ENCODE results near the gene MRM2.

MRM2 gene

GRCh38 chr7:2261611-2262010 lies 19.6 kb upstream of the MRM2 start:
- H3K27me3 ChIP-seq (ENCODE audit: control insufficient read depth, insufficient read depth, low read length) = no peaks in the 10 kb centered on the region
- H3K9ac ChIP-seq (ENCODE audit: low read depth, low read length) = no peak overlapping the region
- H3K4me3 ChIP-seq (ENCODE audit: low read depth, low read length) = no peak overlapping the region
- H3K4me1 ChIP-seq (ENCODE audit: control insufficient read depth, insufficient read depth, low read length) = no peaks in the 10 kb centered on the region
- peaks cover 28% of the 10 kb centered on the region for H3K36me3 ChIP-seq (ENCODE audit: control insufficient read depth, insufficient read depth, low read length)
- H3K9me3 ChIP-seq (ENCODE audit: control insufficient read depth, insufficient read depth, low read length) = no peaks in the 10 kb centered on the region

DNA sequence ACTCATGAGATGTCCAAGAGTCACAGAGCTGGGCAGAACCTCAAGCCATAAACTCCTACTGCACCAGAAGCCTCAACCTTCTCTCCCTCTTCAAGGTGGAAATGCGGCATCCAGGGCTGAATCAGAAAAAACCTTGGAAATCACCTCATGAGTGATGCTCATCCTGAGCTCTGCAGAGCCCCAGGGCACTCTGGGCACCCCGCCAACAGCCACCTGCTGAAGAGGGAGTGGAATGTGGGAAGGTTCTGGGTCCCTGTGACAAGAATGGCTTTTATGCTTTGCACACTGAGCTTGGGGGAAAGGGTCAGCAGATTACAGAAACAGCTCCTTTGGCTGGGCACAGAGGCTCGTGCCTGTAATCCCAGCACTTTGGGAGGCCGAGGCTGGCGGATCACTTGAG lies 18.8 kb upstream of the MRM2 start:
- Histone ChIP-seq H3K9ac (ENCODE audit: low read depth, low read length) (no peak overlapping the region), H3K27me3 (ENCODE audit: control insufficient read depth, insufficient read depth, low read length) (no peaks in the 10 kb centered on the region), H3K4me1 (ENCODE audit: control insufficient read depth, insufficient read depth, low read length) (no peaks in the 10 kb centered on the region), H3K9me3 (ENCODE audit: control insufficient read depth, insufficient read depth, low read length) (no peaks in the 10 kb centered on the region), H3K36me3 (ENCODE audit: control insufficient read depth, insufficient read depth, low read length) (peaks cover 35% of the 10 kb centered on the region), H3K4me3 (ENCODE audit: low read depth, low read length) (no peak overlapping the region)

- Histone ChIP-seq H3K9ac (ENCODE audit: low read depth, low read length) (no peak overlapping the region), H3K27me3 (ENCODE audit: control insufficient read depth, insufficient read depth, low read length) (no peaks in the 10 kb centered on the region), H3K36me3 (ENCODE audit: control insufficient read depth, insufficient read depth, low read length) (peaks cover 42% of the 10 kb centered on the region), H3K9me3 (ENCODE audit: control insufficient read depth, insufficient read depth, low read length) (no peaks in the 10 kb centered on the region), H3K4me1 (ENCODE audit: control insufficient read depth, insufficient read depth, low read length) (no peaks in the 10 kb centered on the region), H3K4me3 (ENCODE audit: low read depth, low read length) (no peak overlapping the region)
These were observed 17.5 kb upstream of the MRM2 start for GRCh38 chr7:2259480-2259879.

DNA sequence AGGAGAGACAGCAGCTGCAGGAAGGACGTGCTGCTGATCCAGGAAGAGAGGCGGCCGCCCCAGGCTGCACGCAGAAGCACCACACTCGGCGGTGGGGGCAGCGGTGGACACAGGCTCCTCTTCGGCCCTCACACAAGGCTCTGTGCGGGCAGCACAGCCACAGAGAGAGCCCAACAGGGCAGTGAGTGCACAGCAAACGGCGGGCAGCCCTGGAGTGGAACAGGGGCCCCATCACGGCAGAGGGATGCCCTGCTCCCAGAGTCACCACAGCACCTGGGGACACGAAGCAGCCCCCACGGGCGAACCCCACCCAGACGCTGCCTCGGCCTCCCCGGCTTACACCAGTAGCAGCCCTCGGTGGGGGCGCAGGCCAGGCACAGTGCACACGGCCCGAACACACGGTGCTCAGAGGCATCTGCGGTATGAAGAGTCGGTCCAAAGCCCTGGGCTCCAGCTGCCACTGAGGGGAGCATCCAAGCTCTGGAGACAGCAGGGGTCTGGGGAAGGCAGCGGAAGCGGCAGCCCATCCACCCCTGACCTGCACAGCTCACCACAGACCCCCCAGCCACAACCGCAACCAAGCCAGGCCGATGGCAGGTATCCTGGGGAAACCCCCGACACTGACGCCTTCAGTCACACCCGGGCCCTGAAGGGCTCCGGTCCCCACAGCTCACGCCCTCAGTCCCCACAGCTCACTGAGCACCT lies 16.8 kb upstream of the MRM2 start:
- Histone ChIP-seq H3K4me3 (ENCODE audit: low read depth, low read length) (no peak overlapping the region), H3K9ac (ENCODE audit: low read depth, low read length) (no peak overlapping the region), H3K9me3 (ENCODE audit: control insufficient read depth, insufficient read depth, low read length) (no peaks in the 10 kb centered on the region), H3K4me1 (ENCODE audit: control insufficient read depth, insufficient read depth, low read length) (no peaks in the 10 kb centered on the region), H3K27me3 (ENCODE audit: control insufficient read depth, insufficient read depth, low read length) (no peaks in the 10 kb centered on the region), H3K36me3 (ENCODE audit: control insufficient read depth, insufficient read depth, low read length) (peaks cover 39% of the 10 kb centered on the region)

- Histone ChIP-seq H3K4me3 (ENCODE audit: low read depth, low read length) (no peak overlapping the region), H3K27me3 (ENCODE audit: control insufficient read depth, insufficient read depth, low read length) (no peaks in the 10 kb centered on the region), H3K9me3 (ENCODE audit: control insufficient read depth, insufficient read depth, low read length) (no peaks in the 10 kb centered on the region), H3K36me3 (ENCODE audit: control insufficient read depth, insufficient read depth, low read length) (peaks cover 41% of the 10 kb centered on the region), H3K9ac (ENCODE audit: low read depth, low read length) (no peak overlapping the region), H3K4me1 (ENCODE audit: control insufficient read depth, insufficient read depth, low read length) (no peaks in the 10 kb centered on the region)
These were observed 15.6 kb upstream of the MRM2 start for GRCh38 chr7:2257651-2258050.

- H3K9ac ChIP-seq (ENCODE audit: low read depth, low read length) = no peak overlapping the region
- H3K9me3 ChIP-seq (ENCODE audit: control insufficient read depth, insufficient read depth, low read length) = no peaks in the 10 kb centered on the region
- H3K4me1 ChIP-seq (ENCODE audit: control insufficient read depth, insufficient read depth, low read length) = no peaks in the 10 kb centered on the region
- peaks cover 38% of the 10 kb centered on the region for H3K36me3 ChIP-seq (ENCODE audit: control insufficient read depth, insufficient read depth, low read length)
- H3K27me3 ChIP-seq (ENCODE audit: control insufficient read depth, insufficient read depth, low read length) = no peaks in the 10 kb centered on the region
- H3K4me3 ChIP-seq (ENCODE audit: low read depth, low read length) = no peak overlapping the region
These were observed 15.1 kb upstream of the MRM2 start for GRCh38 chr7:2257046-2257551.

GRCh38 chr7:2256306-2257045 lies 14.5 kb upstream of the MRM2 start:
- H3K4me1 ChIP-seq (ENCODE audit: control insufficient read depth, insufficient read depth, low read length) = no peaks in the 10 kb centered on the region
- peaks cover 39% of the 10 kb centered on the region for H3K36me3 ChIP-seq (ENCODE audit: control insufficient read depth, insufficient read depth, low read length)
- H3K4me3 ChIP-seq (ENCODE audit: low read depth, low read length) = no peak overlapping the region
- no peaks in the 10 kb centered on the region for H3K9me3 ChIP-seq (ENCODE audit: control insufficient read depth, insufficient read depth, low read length)
- no peak overlapping the region for H3K9ac ChIP-seq (ENCODE audit: low read depth, low read length)
- H3K27me3 ChIP-seq (ENCODE audit: control insufficient read depth, insufficient read depth, low read length) = no peaks in the 10 kb centered on the region

DNA sequence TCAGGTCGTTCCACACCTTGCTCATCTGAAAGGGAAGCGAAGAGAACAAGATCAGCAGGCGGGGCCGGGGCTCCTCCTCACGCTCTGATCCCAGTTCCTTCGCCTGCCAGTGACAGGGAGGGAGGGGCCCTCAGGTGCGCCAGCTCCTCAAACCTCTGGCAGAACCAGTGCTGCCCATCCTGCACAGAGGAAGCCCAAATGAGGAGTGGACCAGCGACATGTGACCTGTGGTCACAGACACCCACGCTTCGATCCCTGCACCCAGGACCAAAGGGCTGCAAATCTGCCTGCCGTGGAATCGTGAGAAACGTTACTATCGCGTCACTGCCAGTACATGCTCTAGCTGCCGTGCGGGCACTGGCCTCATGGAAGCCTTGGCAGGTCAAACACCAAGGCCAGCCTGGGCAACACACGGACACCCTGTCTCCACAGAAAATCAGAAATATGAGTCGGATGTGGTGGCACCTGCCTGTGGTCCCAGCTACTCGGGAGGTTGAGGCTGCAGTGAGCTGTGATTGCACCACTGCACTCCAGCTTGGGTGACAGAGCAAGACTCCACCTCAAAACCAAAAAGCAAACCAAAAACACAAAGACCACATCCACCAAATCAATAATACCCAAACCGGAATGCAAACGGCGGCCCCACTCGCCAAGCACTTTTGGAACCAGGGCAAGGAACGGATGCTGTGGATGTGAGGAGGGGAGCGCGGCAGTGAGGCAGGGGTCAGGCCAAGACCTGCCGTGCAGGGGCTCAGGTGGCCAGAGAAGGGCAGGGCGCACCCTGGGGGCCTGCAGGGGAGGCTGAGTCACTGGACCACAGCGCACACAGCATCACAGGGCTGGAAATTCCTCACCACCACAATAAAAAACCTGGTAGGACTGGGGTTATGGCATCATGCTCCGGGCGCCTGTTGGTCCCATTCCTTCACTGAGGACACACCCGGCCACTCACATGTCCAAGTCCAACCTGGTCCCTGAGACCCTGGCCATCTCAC lies 13.4 kb upstream of the MRM2 start:
- no peaks in the 10 kb centered on the region for H3K4me1 ChIP-seq (ENCODE audit: control insufficient read depth, insufficient read depth, low read length)
- no peaks in the 10 kb centered on the region for H3K9me3 ChIP-seq (ENCODE audit: control insufficient read depth, insufficient read depth, low read length)
- H3K27me3 ChIP-seq (ENCODE audit: control insufficient read depth, insufficient read depth, low read length) = no peaks in the 10 kb centered on the region
- peaks cover 36% of the 10 kb centered on the region for H3K36me3 ChIP-seq (ENCODE audit: control insufficient read depth, insufficient read depth, low read length)
- no peak overlapping the region for H3K9ac ChIP-seq (ENCODE audit: low read depth, low read length)
- H3K4me3 ChIP-seq (ENCODE audit: low read depth, low read length) = no peak overlapping the region

DNA sequence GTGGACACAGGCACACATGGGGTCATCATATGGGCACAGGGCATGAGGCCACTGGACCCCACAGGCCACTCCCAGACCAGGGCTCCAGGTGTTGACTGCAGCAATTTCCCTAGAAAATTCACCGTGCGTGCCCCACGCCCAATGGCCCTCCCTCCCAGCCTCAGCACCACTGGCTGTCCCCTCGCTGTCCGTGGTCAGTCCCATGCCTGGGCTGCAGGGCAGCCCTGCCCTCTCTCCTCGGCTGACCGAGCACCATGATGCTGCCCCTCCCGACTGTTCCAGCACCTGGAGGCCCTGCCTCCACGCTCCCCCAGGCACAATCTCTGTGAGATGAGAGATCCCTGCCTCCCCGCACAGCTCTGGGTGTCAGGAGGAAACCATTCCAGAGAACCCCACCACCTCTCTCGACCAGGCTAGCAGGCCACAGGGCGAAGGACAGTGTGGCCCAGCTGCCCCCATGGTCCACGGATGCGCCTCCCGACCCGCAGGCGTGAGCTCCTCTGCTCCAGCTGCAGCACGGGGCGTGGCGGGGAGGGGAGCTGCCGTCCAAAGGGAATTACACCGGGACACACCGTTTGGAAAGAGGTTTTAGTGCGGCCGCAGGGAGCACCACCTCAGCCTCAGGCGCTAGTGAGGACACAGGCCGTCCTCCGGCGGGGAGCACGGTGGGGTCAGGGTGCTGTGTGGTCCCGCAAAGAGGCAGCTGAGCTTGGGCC lies 12.6 kb upstream of the MRM2 start:
- Histone ChIP-seq H3K27me3 (ENCODE audit: control insufficient read depth, insufficient read depth, low read length) (no peaks in the 10 kb centered on the region), H3K9me3 (ENCODE audit: control insufficient read depth, insufficient read depth, low read length) (no peaks in the 10 kb centered on the region), H3K4me1 (ENCODE audit: control insufficient read depth, insufficient read depth, low read length) (no peaks in the 10 kb centered on the region), H3K9ac (ENCODE audit: low read depth, low read length) (no peak overlapping the region), H3K4me3 (ENCODE audit: low read depth, low read length) (no peak overlapping the region), H3K36me3 (ENCODE audit: control insufficient read depth, insufficient read depth, low read length) (peaks cover 36% of the 10 kb centered on the region)

- no peaks in the 10 kb centered on the region for H3K27me3 ChIP-seq (ENCODE audit: control insufficient read depth, insufficient read depth, low read length)
- H3K9me3 ChIP-seq (ENCODE audit: control insufficient read depth, insufficient read depth, low read length) = no peaks in the 10 kb centered on the region
- H3K36me3 ChIP-seq (ENCODE audit: control insufficient read depth, insufficient read depth, low read length) = peaks cover 36% of the 10 kb centered on the region
- H3K4me3 ChIP-seq (ENCODE audit: low read depth, low read length) = no peak overlapping the region
- H3K9ac ChIP-seq (ENCODE audit: low read depth, low read length) = no peak overlapping the region
- no peaks in the 10 kb centered on the region for H3K4me1 ChIP-seq (ENCODE audit: control insufficient read depth, insufficient read depth, low read length)
These were observed 11.7 kb upstream of the MRM2 start for GRCh38 chr7:2253525-2254244.

Data from iPS-15b (cell line).